ENCODE data around the gene FAM13A. TPM values are rescaled to one million over a fixed set of nuclear protein-coding genes. Genes with fewer than 3 reads are reported as not detected.

FAM13A gene
- total RNA-seq, 2 experiments from 2014 or later, result 9.6 to 10.2 TPM

DNA sequence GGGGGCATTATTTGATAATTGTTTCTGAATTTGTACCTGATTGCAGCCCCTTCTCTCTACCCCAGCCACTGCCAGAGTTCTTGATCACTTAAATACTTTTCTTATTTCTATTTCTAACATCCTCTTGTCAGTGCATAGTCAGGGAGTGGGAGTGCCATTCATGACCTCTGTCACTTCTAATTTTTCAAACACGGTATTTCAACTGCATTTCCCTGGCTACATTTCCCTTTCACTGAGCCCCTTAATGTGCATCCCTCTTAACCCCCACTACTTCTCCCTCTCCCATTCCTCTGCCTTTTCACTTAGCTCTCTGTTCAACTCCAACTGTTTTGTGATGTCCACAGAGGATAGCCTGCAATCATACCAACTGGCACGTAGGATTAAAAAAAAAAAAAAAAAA, 231.1 kb downstream of the FAM13A start:
- ChIA-PET POLR2A (no interaction called here), CTCF (no interaction called here)
- intact Hi-C loops (cut with DNase I, micrococcal nuclease), result no loop called here
- H3K27ac Mint-ChIP-seq, result no peak overlapping the region
- no peaks in the 10 kb centered on the region for H3K27me3 ChIP-seq (ENCODE audit: control insufficient read depth in 1 of 2, insufficient read depth in 2 of 2, low read length in 2 of 2)
- H3K27ac ChIP-seq (ENCODE audit: low read depth in 1 of 2, low read length in 2 of 2), result no peak overlapping the region
- H3K4me1 Mint-ChIP-seq (ENCODE audit: low read depth), result peaks cover 25% of the 10 kb centered on the region
- DNase-seq, result no peak
- no peak overlapping the region for H3K4me3 Mint-ChIP-seq
- peaks cover 6% of the 10 kb centered on the region for H3K36me3 Mint-ChIP-seq (ENCODE audit: low read depth)
- no peaks in the 10 kb centered on the region for H3K9me3 Mint-ChIP-seq
- H3K4me1 ChIP-seq (ENCODE audit: insufficient read depth, low read length), result peaks cover 6% of the 10 kb centered on the region
- H3K9me3 ChIP-seq (ENCODE audit: control insufficient read depth in 1 of 2, insufficient read depth in 1 of 2, low read length in 2 of 2), result no peaks in the 10 kb centered on the region
- no peaks in the 10 kb centered on the region for H3K27me3 Mint-ChIP-seq
- no peak for ATAC-seq (ENCODE audit: poor library complexity)
- H3K4me3 ChIP-seq (ENCODE audit: low read length), result no peak overlapping the region
- no peaks in the 10 kb centered on the region for H3K36me3 ChIP-seq (ENCODE audit: insufficient read depth, low read length)
- no peak for TF ChIP-seq CTCF (IDR thresholded peaks at IDR 0.05)

GRCh38 chr4:88823058-88823919, 233.7 kb downstream of the FAM13A start:
- H3K4me1 ChIP-seq (ENCODE audit: insufficient read depth, low read length), result peaks cover 6% of the 10 kb centered on the region
- no peaks in the 10 kb centered on the region for H3K36me3 ChIP-seq (ENCODE audit: insufficient read depth, low read length)
- ChIA-PET POLR2A (interaction anchor here (0.6 to 1.5 kb wide), 8 partner anchors 10 to 675 kb away, joined by 3 to 5 read pairs (median 3); partner anchors contain the start of genes NAP1L5, PPM1K and TIGD2), CTCF (interaction anchor here (1.2 to 1.5 kb wide), 2 partner anchors 16 to 200 kb away, joined by 3 to 7 read pairs; no protein-coding TSS in a partner anchor)
- no peaks in the 10 kb centered on the region for H3K27me3 Mint-ChIP-seq
- peaks cover 50% of the 10 kb centered on the region for H3K4me1 Mint-ChIP-seq (ENCODE audit: low read depth)
- intact Hi-C loops (cut with DNase I, micrococcal nuclease), result loop anchor here (1.0 to 5.0 kb wide), 6 partner anchors 104 to 289 kb away; partner anchors contain the start of genes TIGD2 (in 2 of the 2) and HERC3 (in 1 of the 2)
- H3K4me3 ChIP-seq (ENCODE audit: low read length), result peak overlapping the region; percentile 61
- H3K27ac Mint-ChIP-seq, result peak overlapping the region; percentile 97
- no peaks in the 10 kb centered on the region for H3K9me3 Mint-ChIP-seq
- H3K27me3 ChIP-seq (ENCODE audit: control insufficient read depth in 1 of 2, insufficient read depth in 2 of 2, low read length in 2 of 2), result no peaks in the 10 kb centered on the region
- DNase-seq (peak; percentile 36 to 94 (median 61)), ATAC-seq (ENCODE audit: poor library complexity) (peak; percentile 92)
- H3K27ac ChIP-seq (ENCODE audit: low read depth in 1 of 2, low read length in 2 of 2), result peak overlapping the region; percentile 78 to 90
- TF ChIP-seq CTCF (IDR thresholded peaks at IDR 0.05), result no peak
- H3K36me3 Mint-ChIP-seq (ENCODE audit: low read depth), result peaks cover 6% of the 10 kb centered on the region
- no peaks in the 10 kb centered on the region for H3K9me3 ChIP-seq (ENCODE audit: control insufficient read depth in 1 of 2, insufficient read depth in 1 of 2, low read length in 2 of 2)
- H3K4me3 Mint-ChIP-seq, result peak overlapping the region; percentile 91

DNA sequence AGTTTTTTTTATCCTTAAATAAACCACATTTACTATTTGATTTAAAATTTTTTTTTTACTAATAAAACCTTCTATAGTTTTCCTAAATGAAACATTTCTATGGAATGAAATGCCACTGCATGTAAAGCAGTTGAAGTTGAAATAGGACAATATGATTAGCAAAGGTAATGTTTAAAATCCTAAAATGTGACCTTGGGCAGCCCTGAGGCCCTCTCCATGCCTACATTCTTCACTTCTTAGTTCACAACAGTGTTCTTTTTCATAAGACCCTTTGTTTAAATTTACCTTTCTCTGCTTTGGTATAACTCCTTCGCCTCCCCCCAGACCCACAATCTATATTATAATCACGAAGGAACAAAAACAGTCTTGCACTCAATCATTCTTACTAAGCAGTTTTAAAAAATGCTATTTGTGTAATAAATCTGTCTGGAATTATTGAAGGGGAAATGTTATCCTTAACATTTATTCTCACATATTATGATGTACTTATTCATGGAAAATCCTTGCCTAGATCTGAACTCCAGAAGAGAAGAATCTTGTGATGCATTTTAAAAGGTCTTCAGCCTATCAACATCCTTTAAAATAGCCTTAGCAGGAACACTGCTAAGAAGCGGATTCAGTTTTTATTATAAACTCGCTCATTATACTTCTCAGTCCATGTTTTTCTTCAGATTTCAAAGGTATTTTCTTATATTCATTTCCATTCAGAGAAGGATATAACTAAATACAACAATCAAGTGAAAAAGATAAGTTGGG, 234.8 kb downstream of the FAM13A start:
- Mint-ChIP-seq H3K4me1 (ENCODE audit: low read depth) (peaks cover 50% of the 10 kb centered on the region), H3K9me3 (no peaks in the 10 kb centered on the region), H3K27ac (peak overlapping the region; percentile 97), H3K36me3 (ENCODE audit: low read depth) (peaks cover 6% of the 10 kb centered on the region), H3K27me3 (no peaks in the 10 kb centered on the region), H3K4me3 (peak overlapping the region; percentile 91)
- POLR2A ChIA-PET, result interaction anchor here (1.5 kb wide), 1 partner anchor 118 kb away, joined by 4 read pairs; no protein-coding TSS in a partner anchor
- no peak for ATAC-seq (ENCODE audit: poor library complexity)
- Histone ChIP-seq H3K9me3 (ENCODE audit: control insufficient read depth in 1 of 2, insufficient read depth in 1 of 2, low read length in 2 of 2) (no peaks in the 10 kb centered on the region), H3K4me3 (ENCODE audit: low read length) (peak overlapping the region; percentile 61), H3K27ac (ENCODE audit: low read depth in 1 of 2, low read length in 2 of 2) (no peak overlapping the region), H3K4me1 (ENCODE audit: insufficient read depth, low read length) (peaks cover 6% of the 10 kb centered on the region), H3K27me3 (ENCODE audit: control insufficient read depth in 1 of 2, insufficient read depth in 2 of 2, low read length in 2 of 2) (no peaks in the 10 kb centered on the region), H3K36me3 (ENCODE audit: insufficient read depth, low read length) (no peaks in the 10 kb centered on the region)
- intact Hi-C loops (cut with DNase I, micrococcal nuclease), result loop anchor here (5.0 kb wide), 3 partner anchors 105 to 290 kb away; partner anchors contain the start of genes HERC3 (in 1 of the 2) and TIGD2 (in 1 of the 2)
- TF ChIP-seq CTCF (IDR thresholded peaks at IDR 0.05), result no peak
- no peak for DNase-seq
- CTCF ChIA-PET, result interaction anchor here (1.0 to 7.8 kb wide), 3 partner anchors 22 to 201 kb away, joined by 3 to 111 read pairs (median 7); no protein-coding TSS in a partner anchor
